ENCODE results near the gene MAGEE1. TPM values are rescaled to one million over a fixed set of nuclear protein-coding genes. Genes with fewer than 3 reads are reported as not detected.

MAGEE1 gene, protein sequence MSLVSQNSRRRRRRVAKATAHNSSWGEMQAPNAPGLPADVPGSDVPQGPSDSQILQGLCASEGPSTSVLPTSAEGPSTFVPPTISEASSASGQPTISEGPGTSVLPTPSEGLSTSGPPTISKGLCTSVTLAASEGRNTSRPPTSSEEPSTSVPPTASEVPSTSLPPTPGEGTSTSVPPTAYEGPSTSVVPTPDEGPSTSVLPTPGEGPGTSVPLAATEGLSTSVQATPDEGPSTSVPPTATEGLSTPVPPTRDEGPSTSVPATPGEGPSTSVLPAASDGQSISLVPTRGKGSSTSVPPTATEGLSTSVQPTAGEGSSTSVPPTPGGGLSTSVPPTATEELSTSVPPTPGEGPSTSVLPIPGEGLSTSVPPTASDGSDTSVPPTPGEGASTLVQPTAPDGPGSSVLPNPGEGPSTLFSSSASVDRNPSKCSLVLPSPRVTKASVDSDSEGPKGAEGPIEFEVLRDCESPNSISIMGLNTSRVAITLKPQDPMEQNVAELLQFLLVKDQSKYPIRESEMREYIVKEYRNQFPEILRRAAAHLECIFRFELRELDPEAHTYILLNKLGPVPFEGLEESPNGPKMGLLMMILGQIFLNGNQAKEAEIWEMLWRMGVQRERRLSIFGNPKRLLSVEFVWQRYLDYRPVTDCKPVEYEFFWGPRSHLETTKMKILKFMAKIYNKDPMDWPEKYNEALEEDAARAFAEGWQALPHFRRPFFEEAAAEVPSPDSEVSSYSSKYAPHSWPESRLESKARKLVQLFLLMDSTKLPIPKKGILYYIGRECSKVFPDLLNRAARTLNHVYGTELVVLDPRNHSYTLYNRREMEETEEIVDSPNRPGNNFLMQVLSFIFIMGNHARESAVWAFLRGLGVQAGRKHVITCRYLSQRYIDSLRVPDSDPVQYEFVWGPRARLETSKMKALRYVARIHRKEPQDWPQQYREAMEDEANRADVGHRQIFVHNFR
- total RNA-seq, result 9.6 and 10.9 TPM in 2 replicates
- long read RNA-seq, result 0 reads

DNA sequence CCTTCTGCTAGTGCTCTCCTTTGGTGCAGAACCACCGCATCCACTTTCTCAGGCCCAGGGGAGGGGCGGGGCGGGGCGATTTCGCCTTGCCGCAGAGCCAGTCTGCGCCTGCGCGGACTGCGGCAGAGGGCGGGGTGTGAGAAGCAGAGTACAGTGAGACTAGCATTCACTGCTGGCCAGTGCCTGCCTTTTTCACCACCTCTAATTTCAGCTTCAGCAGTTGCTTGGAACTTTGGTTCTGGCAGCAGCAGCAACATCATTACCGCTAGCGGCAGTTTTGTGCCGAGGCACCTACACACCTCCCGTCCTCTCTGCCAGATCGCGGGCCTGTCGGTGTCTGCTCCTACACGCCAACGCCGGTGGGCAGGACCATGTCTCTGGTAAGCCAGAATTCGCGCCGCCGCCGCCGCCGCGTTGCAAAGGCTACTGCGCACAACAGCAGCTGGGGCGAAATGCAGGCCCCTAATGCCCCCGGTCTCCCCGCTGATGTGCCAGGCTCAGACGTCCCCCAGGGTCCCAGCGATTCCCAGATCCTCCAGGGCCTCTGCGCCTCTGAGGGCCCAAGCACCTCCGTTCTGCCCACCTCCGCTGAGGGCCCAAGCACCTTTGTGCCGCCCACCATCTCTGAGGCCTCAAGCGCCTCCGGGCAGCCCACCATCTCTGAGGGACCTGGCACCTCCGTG lies at the start of gene MAGEE1:
Gene MAGEE1 (plus strand): TSS at position 151 of the 683 bp plus-strand sequence. CDS start 221 bp downstream, at position 372.
- no peaks in the 10 kb centered on the region for H3K27me3 Mint-ChIP-seq
- TF ChIP-seq, protein P1, sequence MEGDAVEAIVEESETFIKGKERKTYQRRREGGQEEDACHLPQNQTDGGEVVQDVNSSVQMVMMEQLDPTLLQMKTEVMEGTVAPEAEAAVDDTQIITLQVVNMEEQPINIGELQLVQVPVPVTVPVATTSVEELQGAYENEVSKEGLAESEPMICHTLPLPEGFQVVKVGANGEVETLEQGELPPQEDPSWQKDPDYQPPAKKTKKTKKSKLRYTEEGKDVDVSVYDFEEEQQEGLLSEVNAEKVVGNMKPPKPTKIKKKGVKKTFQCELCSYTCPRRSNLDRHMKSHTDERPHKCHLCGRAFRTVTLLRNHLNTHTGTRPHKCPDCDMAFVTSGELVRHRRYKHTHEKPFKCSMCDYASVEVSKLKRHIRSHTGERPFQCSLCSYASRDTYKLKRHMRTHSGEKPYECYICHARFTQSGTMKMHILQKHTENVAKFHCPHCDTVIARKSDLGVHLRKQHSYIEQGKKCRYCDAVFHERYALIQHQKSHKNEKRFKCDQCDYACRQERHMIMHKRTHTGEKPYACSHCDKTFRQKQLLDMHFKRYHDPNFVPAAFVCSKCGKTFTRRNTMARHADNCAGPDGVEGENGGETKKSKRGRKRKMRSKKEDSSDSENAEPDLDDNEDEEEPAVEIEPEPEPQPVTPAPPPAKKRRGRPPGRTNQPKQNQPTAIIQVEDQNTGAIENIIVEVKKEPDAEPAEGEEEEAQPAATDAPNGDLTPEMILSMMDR (IDR thresholded peaks at IDR 0.05; ENCODE audit: unreplicated experiment), result no peak
- peak within 1 kb of the TSS; percentile 92 for H3K27ac Mint-ChIP-seq
- no peaks in the 10 kb centered on the region for H3K4me1 Mint-ChIP-seq (ENCODE audit: low read depth)
- peak within 1 kb of the TSS; percentile 84 for H3K4me3 Mint-ChIP-seq (ENCODE audit: low read depth)
- H3K9me3 Mint-ChIP-seq (ENCODE audit: low read depth), result no peaks in the 10 kb centered on the region
- no peaks in the 10 kb centered on the region for H3K36me3 Mint-ChIP-seq (ENCODE audit: insufficient read depth)
- peak; percentile 59 for DNase-seq (ENCODE audit: low spot score, unreplicated experiment)

DNA sequence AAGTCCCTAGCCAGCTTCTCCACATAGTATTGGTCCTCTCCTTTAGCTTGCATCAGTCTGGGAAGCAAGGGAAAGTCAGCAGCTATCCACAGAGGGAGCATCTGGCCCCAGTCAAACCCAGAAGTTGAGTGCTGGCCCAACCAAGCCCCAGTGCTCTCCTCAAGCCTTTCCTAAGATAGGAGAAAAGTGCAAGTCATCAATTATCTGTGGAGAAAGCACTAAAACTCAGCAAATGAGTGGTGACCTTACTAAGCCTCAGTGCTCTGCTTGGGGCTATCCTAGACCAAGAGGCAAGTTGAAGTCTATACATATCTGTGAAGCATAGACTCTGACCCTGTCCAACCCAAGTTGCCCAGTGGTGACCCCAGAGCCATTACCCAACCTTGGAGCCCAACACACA lies 28.5 kb upstream of the MAGEE1 start:
- Mint-ChIP-seq H3K4me1 (ENCODE audit: low read depth) (no peaks in the 10 kb centered on the region), H3K27ac (no peak overlapping the region), H3K9me3 (ENCODE audit: low read depth) (peaks cover 21% of the 10 kb centered on the region), H3K36me3 (ENCODE audit: insufficient read depth) (no peaks in the 10 kb centered on the region), H3K27me3 (no peaks in the 10 kb centered on the region), H3K4me3 (ENCODE audit: low read depth) (no peak overlapping the region)
- TF ChIP-seq, protein P1 (IDR thresholded peaks at IDR 0.05; ENCODE audit: unreplicated experiment), result no peak
- no peak for DNase-seq (ENCODE audit: low spot score, unreplicated experiment)

DNA sequence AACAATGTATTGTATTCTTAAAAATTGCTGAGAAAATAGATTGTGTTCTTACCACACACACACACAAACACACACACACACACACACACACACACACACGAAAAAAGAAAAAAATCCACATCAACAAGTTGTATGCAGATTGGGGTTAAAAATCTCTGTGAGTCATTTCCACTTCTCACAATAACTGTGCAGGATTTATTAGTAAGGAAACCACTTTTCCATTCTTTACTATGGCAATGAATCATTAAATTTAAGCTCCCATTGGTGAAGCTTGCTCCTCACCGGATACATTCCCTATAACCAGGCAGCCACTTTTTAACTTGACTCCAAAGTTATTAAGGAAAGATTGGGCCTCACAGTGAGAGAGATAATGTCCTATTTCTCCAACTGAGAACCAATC lies 19.7 kb upstream of the MAGEE1 start:
- no peaks in the 10 kb centered on the region for H3K36me3 Mint-ChIP-seq (ENCODE audit: insufficient read depth)
- peaks cover 18% of the 10 kb centered on the region for H3K9me3 Mint-ChIP-seq (ENCODE audit: low read depth)

DNA sequence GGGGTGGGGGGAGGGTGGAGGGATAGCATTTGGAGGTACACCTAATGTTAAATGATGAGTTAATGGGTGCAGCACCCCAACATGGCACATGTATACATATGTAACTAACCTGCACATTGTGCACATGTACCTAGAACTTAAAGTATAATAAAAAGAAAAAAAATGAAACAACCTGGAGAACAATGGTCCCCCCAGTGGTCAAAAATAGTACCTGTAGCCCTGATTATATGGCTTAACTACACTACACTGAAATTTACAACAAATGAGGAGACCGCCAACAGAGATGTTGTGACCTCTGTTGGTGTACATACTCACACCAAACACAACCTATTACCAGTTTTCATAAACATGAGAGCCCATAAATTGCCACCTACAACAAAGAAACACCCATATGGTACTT lies 7.3 kb upstream of the MAGEE1 start:
- Mint-ChIP-seq H3K4me3 (ENCODE audit: low read depth) (no peak overlapping the region), H3K9me3 (ENCODE audit: low read depth) (peaks cover 13% of the 10 kb centered on the region), H3K27me3 (no peaks in the 10 kb centered on the region), H3K36me3 (ENCODE audit: insufficient read depth) (no peaks in the 10 kb centered on the region), H3K4me1 (ENCODE audit: low read depth) (no peaks in the 10 kb centered on the region), H3K27ac (no peak overlapping the region)
- DNase-seq (ENCODE audit: low spot score, unreplicated experiment), result no peak
- TF ChIP-seq, protein P1 (IDR thresholded peaks at IDR 0.05; ENCODE audit: unreplicated experiment), result peak; percentile 34

More for the DNA sequence above, 19.7 kb upstream of the MAGEE1 start:
- no peak for DNase-seq (ENCODE audit: low spot score, unreplicated experiment)
- TF ChIP-seq, protein P1 (IDR thresholded peaks at IDR 0.05; ENCODE audit: unreplicated experiment), result no peak
- Mint-ChIP-seq H3K4me1 (ENCODE audit: low read depth) (no peaks in the 10 kb centered on the region), H3K4me3 (ENCODE audit: low read depth) (no peak overlapping the region), H3K27ac (no peak overlapping the region), H3K27me3 (no peaks in the 10 kb centered on the region)
